Astrocyte (in vitro differentiated cells and primary cell): Measurements from ENCODE around the gene AUP1. TPM values are rescaled to one million over a fixed set of nuclear protein-coding genes. Genes with fewer than 3 reads are reported as not detected.
"Not testable (repeated sequence)": the region's sequence is repeated elsewhere in the genome, so short reads cannot be mapped to it uniquely, and the experiment has no call there.

ENCODE experiments used
- DNase-seq: peaks from one replicate; pipeline ENCODE4 v3.0.0-alpha.2; 2010; ENCODE audit warnings: low read depth
- FAIRE-seq: peaks from 2 replicates; lab custom pipeline; 2011; peaks lifted over from hg19 to GRCh38; lab: Jason Lieb, UNC
- H2AFZ ChIP-seq: 2 replicates; pipeline ENCODE4 v1.6.0; 2012; ENCODE audit warnings: low read depth, low read length, inconsistent platforms
- H3K27ac ChIP-seq: 2 replicates; pipeline ENCODE4 v1.5.1; 2011; ENCODE audit warnings: low read depth, low read length, inconsistent platforms
- H3K27me3 ChIP-seq: 2 replicates; pipeline ENCODE4 v1.6.0; 2011; ENCODE audit warnings: low read length, inconsistent platforms; ENCODE audit not compliant: insufficient read depth
- H3K36me3 ChIP-seq: 2 replicates; pipeline ENCODE4 v1.5.1; 2011; ENCODE audit warnings: low read length, inconsistent platforms; ENCODE audit not compliant: insufficient read depth
- H3K4me1 ChIP-seq: 2 replicates; pipeline ENCODE4 v1.5.1; 2011; ENCODE audit warnings: low read length, inconsistent platforms; ENCODE audit not compliant: insufficient read depth
- H3K4me2 ChIP-seq: 2 replicates; pipeline ENCODE4 v1.6.0; 2012; ENCODE audit warnings: low read length, inconsistent platforms
- H3K4me3 ChIP-seq: 2 replicates; pipeline ENCODE4 v1.5.1; 2011; ENCODE audit warnings: low read depth, mild to moderate bottlenecking, low read length, inconsistent platforms; ENCODE audit not compliant: insufficient read depth
- H3K79me2 ChIP-seq: 2 replicates; pipeline ENCODE4 v1.6.0; 2012; ENCODE audit warnings: mild to moderate bottlenecking, low read length, inconsistent platforms; ENCODE audit not compliant: insufficient read depth
- H3K9ac ChIP-seq: 2 replicates; pipeline ENCODE4 v1.6.0; 2012; ENCODE audit warnings: mild to moderate bottlenecking, low read length, inconsistent platforms
- H3K9me3 ChIP-seq: 2 replicates; pipeline ENCODE4 v1.5.1; 2012; ENCODE audit warnings: low read depth, mild to moderate bottlenecking, low read length, inconsistent platforms; ENCODE audit not compliant: insufficient read depth
- H4K20me1 ChIP-seq: 2 replicates; pipeline ENCODE4 v1.6.0; 2012; ENCODE audit warnings: low read length, inconsistent platforms; ENCODE audit not compliant: insufficient read depth
- H3K27ac Mint-ChIP-seq: one replicate; pipeline ENCODE4 v1.8.0; 2021; ENCODE audit warnings: mild to moderate bottlenecking, mixed read lengths; ENCODE audit not compliant: unreplicated experiment
- H3K27me3 Mint-ChIP-seq: one replicate; pipeline ENCODE4 v1.8.0; 2021; ENCODE audit warnings: low read depth, mixed read lengths; ENCODE audit not compliant: unreplicated experiment
- H3K36me3 Mint-ChIP-seq: one replicate; pipeline ENCODE4 v1.8.0; 2021; ENCODE audit warnings: low read depth, mixed read lengths; ENCODE audit not compliant: unreplicated experiment
- H3K4me1 Mint-ChIP-seq: one replicate; pipeline ENCODE4 v1.8.0; 2021; ENCODE audit warnings: low read depth, mixed read lengths; ENCODE audit not compliant: unreplicated experiment
- H3K4me3 Mint-ChIP-seq: one replicate; pipeline ENCODE4 v1.8.0; 2021; ENCODE audit warnings: mild to moderate bottlenecking, moderate library complexity, mixed read lengths; ENCODE audit not compliant: unreplicated experiment
- H3K9me3 Mint-ChIP-seq: one replicate; pipeline ENCODE4 v1.8.0; 2021; ENCODE audit warnings: mild to moderate bottlenecking, mixed read lengths; ENCODE audit not compliant: unreplicated experiment
- CTCF ChIP-seq: IDR thresholded peaks from 2 replicates; pipeline ENCODE4 v1.5.1; 2011; ENCODE audit warnings: low read depth, mild to moderate bottlenecking, inconsistent platforms, low read length, moderate library complexity; ENCODE audit not compliant: insufficient read depth
- EZH2 ChIP-seq: IDR thresholded peaks from 2 replicates; pipeline ENCODE4 v1.6.1; 2012; ENCODE audit warnings: mild to moderate bottlenecking, low read length, inconsistent platforms; ENCODE audit not compliant: insufficient read depth
- total RNA-seq: library from RNA; stranded (reverse); gene quantifications from 2 replicates; pipeline ENCODE4 v1.2.1, GENCODE V29; 2021

The AUP1 gene
- total RNA-seq, 1 donor from 2014 or later = 82.5 TPM

GRCh38 chr2:74564222-74564621 is 34.7 kb upstream of the AUP1 start:
- Mint-ChIP-seq H3K27me3 (peaks cover 4% of the 10 kb centered on the region), H3K36me3 (no peaks in the 10 kb centered on the region), H3K27ac (no peak overlapping the region), H3K4me3 (no peak overlapping the region), H3K9me3 (no peaks in the 10 kb centered on the region), H3K4me1 (peaks cover 26% of the 10 kb centered on the region)
- peak overlapping the region; percentile 64 for H3K27ac ChIP-seq
- H3K4me3 ChIP-seq = no peak overlapping the region
- no peaks in the 10 kb centered on the region for H3K9me3 ChIP-seq
- no peak for TF ChIP-seq EZH2
- no peak for TF ChIP-seq CTCF
- H3K4me2 ChIP-seq = peak overlapping the region; percentile 54
- H4K20me1 ChIP-seq = no peaks in the 10 kb centered on the region
- no peaks in the 10 kb centered on the region for H3K27me3 ChIP-seq
- H3K36me3 ChIP-seq = no peaks in the 10 kb centered on the region
- H2AFZ ChIP-seq = no peak overlapping the region
- H3K9ac ChIP-seq = peak overlapping the region; percentile 52
- H3K4me1 ChIP-seq = peaks cover 51% of the 10 kb centered on the region
- peak; percentile 93 for DNase-seq
- no peaks in the 10 kb centered on the region for H3K79me2 ChIP-seq
- peak; percentile 78 for FAIRE-seq

- no peak overlapping the region for H3K4me3 Mint-ChIP-seq
- no peak overlapping the region for H3K27ac ChIP-seq
- H3K9ac ChIP-seq = no peak overlapping the region
- no peaks in the 10 kb centered on the region for H3K9me3 ChIP-seq
- no peaks in the 10 kb centered on the region for H3K36me3 ChIP-seq
- H3K36me3 Mint-ChIP-seq = no peaks in the 10 kb centered on the region
- H3K27me3 ChIP-seq = no peaks in the 10 kb centered on the region
- H3K9me3 Mint-ChIP-seq = no peaks in the 10 kb centered on the region
- no peak overlapping the region for H3K4me3 ChIP-seq
- no peaks in the 10 kb centered on the region for H4K20me1 ChIP-seq
- peaks cover 33% of the 10 kb centered on the region for H3K4me1 ChIP-seq
- H3K4me1 Mint-ChIP-seq = peaks cover 14% of the 10 kb centered on the region
- H3K4me2 ChIP-seq = no peak overlapping the region
- TF ChIP-seq EZH2 (no peak), CTCF (no peak)
- DNase-seq (no peak), FAIRE-seq (no peak)
- no peaks in the 10 kb centered on the region for H3K79me2 ChIP-seq
- H3K27me3 Mint-ChIP-seq = peaks cover 4% of the 10 kb centered on the region
- H2AFZ ChIP-seq = no peak overlapping the region
- H3K27ac Mint-ChIP-seq = no peak overlapping the region
Measured at GRCh38 chr2:74562126-74562775, 32.7 kb upstream of the AUP1 start.

DNA sequence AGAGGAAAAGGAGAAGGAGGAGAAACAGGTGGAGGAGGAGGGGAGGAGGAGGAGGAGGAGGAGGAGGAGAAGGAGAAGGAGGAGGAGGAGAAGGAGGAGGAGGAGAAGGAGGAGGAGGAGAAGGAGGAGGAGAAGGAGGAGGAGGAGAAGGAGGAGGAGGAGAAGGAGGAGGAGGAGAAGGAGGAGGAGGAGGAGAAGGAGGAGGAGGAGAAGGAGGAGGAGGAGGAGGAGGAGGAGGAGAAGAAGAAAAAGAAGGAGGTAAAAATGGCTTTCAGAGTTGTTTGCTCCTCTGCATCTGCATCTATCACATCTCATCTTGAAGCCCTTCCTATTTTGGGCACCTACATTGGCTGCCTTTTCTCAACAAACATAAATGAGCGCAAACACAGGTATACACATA is 31.5 kb upstream of the AUP1 start:
- H3K36me3 Mint-ChIP-seq, H3K27ac Mint-ChIP-seq, H3K9me3 ChIP-seq, H3K4me3 ChIP-seq, FAIRE-seq, H3K36me3 ChIP-seq, H3K27me3 Mint-ChIP-seq, H3K9ac ChIP-seq, DNase-seq, H3K4me1 Mint-ChIP-seq, H3K79me2 ChIP-seq, H3K9me3 Mint-ChIP-seq, H3K27me3 ChIP-seq, H2AFZ ChIP-seq, H3K27ac ChIP-seq: not testable (repeated sequence)
- H3K4me3 Mint-ChIP-seq = peak overlapping the region; percentile 14
- Histone ChIP-seq H3K4me2 (peak overlapping the region; percentile 61), H3K4me1 (peaks cover 22% of the 10 kb centered on the region), H4K20me1 (peaks cover 11% of the 10 kb centered on the region)
